Measurements from ENCODE around the gene TOMT.

DNA sequence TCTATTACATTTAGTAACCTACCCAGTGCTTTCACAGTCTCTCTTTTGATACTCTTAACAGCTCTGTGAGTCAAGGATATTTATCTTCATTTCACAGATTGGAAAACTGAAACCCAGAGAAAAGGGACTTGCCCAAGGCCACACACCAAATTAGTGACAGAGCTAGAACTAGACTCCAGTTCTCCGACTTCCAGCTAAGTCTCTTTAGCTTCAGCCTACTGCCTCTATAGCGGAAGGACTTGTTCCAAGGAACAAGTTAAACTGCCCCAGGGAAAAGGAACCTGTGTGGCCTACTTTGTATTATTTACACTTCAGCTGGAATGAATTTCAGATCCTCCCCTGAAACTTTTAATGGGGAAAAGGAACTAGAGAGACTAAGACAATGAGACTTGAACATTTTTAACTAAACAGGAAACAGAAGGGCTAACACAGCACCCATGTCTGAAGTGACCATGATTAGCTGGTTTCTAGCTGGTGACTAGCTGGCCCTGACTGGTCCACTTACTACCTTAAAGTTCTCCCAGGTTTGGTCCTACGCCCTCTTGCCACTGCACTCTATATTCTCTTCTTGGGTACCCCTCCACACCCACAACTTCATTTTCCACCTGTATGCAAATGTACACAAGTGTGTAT, 23.8 kb upstream of the TOMT start:
- TF ChIP-seq TAF1 (IDR thresholded peaks at IDR 0.05; ENCODE audit: low read depth, low read length) (no peak), POLR2AphosphoS5 (IDR thresholded peaks at IDR 0.05; ENCODE audit: low read depth, low read length) (no peak), POLR2A (IDR thresholded peaks at IDR 0.05; ENCODE audit: low read depth, low read length) (no peak), SPI1 (IDR thresholded peaks at IDR 0.05; ENCODE audit: low read depth, low read length) (no peak), POU2F2 (IDR thresholded peaks at IDR 0.05; ENCODE audit: low read depth, low read length) (no peak), PAX5 (IDR thresholded peaks at IDR 0.05; ENCODE audit: insufficient read depth, low read length, severe bottlenecking) (no peak)
